Measurements from ENCODE around the gene INSM2.

INSM2 gene, protein sequence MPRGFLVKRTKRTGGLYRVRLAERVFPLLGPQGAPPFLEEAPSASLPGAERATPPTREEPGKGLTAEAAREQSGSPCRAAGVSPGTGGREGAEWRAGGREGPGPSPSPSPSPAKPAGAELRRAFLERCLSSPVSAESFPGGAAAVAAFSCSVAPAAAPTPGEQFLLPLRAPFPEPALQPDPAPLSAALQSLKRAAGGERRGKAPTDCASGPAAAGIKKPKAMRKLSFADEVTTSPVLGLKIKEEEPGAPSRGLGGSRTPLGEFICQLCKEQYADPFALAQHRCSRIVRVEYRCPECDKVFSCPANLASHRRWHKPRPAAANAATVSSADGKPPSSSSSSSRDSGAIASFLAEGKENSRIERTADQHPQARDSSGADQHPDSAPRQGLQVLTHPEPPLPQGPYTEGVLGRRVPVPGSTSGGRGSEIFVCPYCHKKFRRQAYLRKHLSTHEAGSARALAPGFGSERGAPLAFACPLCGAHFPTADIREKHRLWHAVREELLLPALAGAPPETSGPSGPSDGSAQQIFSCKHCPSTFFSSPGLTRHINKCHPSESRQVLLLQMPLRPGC

DNA sequence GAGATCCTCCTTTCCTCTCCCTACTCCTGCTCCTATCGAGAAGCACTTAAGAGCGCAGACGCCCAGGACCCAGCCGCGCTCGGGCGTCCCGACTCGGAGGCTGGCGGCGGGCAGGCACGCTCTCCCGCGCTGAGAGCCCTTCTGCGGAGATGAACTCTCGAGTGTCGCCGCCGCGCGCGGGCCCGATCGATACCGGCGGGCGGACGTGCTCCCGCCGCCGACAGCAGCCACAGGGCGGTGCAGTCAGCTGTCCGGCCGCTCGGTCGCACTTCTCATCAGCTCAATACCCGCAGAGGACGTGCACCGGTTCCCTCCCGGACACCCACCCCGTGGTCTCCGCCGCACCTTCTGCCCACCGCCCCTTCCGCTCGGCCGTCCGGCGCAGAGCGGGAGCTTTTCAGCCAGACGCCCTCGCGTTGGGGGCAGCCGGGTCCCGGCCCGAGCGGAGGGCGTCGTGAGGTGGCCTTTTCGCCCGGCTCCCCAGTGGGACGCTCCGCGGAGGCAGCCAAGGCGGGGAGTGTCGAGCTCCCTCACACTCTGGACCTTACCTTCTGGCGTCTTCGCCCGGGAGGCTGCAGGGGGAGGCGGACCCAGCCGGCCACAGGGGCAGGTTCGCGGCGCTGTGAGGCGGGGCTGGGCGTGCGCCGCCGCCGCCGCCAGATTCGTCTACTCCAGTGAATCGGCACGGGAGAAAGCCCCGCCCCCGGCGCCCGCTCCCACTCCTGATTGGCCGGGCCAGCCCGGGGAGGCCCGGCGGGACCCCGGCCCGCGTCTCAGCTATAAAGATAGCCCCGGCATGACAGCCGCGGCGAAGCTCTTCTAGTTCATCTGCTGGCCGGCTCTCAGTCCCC lies at the start of gene INSM2:
INSM2 (plus strand) TSS at position 808 of the 851 bp plus-strand sequence. CDS start 89 bp downstream, outside the sequence.
- peak; percentile 26 for DNase-seq (ENCODE audit: low read depth)

DNA sequence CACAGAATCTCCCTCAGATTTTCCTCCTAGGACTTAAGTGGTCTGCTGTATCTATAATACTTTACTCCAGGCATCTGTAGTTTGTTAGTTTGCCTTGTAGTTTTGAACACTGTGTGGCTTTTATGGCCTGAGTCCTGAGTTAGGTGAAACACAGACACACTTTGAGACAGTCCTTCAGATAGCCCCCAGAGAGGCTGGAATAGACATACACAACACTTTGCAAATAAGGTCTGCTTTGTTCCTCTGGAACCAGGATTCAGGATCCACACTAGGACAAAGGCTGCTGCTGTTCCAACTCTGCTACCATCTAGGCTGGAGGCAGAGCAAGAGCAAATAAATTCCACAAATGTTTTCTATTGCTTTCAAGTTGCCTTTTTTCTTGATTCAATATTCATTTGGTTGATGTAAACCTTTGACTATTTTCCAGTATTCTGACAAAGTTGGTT lies 41.4 kb upstream of the INSM2 start:
- no peak for DNase-seq (ENCODE audit: low read depth)

DNA sequence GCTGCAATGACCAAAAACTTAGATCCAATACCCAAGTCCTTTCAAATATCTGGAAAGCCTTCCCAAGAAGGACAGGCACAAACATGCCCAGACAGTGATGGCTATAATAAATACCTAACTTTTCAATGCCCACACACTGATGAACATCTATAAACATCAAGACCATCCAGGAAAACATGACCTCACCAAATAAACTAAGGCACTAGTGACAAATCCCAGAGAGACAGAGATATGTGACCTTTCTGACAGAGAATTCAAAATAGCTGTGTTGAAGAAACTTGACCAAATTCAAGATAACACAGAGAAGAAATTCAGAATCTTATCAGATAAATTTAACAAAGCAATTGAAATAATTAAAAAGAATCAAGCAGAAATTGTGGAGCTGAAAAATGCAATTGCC lies 38.7 kb upstream of the INSM2 start:
- no peak for DNase-seq (ENCODE audit: low read depth)

DNA sequence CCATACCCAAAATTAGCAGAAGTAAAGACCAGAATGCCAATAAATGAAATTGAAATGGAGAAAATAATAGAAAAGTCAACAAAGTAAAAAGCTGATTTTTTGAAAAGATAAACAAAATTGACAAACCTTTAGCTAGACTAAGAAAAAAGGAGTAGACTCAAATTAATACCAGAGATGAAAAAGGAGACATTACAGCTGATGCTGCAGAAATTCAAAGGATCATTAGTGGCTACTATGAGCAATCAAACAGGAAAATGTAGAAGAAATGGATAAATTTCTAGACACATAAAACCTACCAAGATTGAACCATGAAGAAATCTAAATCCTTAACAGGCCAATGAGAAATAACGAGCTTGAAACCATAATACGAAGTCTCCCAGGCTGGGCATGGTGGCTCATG lies 34.8 kb upstream of the INSM2 start:
- DNase-seq (ENCODE audit: low read depth), result no peak

DNA sequence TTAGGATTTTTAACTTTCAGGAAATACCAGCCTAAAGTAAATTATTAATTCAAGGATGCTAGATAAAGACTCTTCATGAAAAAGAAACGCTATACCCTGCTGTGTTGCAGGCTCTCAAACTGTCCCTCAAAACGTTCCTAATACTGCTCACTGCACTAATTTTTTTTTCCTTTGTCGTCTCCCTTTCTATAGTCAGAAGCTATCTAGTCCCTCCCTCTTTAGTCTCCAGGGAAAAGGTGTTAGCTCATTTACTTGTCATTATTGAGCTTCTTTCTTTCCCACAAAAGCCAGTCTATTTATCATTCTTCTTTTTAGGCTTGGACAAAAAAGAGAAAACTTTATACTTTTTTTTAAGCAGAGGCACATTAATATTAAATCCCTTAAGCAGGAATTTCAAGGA lies 30.3 kb upstream of the INSM2 start:
- DNase-seq (ENCODE audit: low read depth), result no peak

DNA sequence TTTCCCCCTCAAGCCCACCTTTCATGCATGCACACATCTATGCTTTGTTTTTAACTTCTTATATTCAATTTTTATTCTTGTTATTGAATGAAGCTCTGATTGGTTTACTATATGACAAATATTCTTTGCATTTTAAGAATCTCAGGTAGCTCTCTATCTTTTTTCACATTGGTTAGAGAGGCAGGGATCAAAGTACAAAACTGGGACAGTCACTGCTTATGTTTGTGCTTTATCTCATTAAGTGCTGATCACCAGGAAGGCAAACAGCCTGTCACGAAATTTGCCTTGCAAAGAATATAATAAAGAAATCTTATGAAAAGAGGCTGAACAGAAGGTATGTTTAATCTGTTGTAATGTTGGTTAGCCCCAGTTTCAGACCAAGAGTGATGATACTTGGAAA lies 29.7 kb upstream of the INSM2 start:
- DNase-seq (ENCODE audit: low read depth), result no peak

DNA sequence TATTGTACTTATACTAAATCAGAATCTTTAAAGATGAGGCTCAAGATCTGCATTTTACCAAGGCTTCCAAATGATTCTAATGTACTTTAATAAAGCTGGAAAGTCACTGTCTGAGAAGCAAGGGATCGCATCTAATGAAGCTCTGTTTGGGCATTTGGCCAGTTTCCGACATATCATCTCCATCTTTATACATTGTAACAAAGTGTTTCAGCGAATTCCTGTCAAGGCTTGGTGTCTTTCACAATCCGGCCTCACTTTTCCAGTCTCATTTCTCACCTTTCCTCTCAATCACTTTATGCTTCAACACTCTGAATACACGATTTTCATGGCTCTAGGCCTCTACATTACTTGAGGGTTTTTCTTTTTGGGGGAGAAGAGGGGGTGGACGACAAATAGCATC lies 27.5 kb upstream of the INSM2 start:
- no peak for DNase-seq (ENCODE audit: low read depth)

DNA sequence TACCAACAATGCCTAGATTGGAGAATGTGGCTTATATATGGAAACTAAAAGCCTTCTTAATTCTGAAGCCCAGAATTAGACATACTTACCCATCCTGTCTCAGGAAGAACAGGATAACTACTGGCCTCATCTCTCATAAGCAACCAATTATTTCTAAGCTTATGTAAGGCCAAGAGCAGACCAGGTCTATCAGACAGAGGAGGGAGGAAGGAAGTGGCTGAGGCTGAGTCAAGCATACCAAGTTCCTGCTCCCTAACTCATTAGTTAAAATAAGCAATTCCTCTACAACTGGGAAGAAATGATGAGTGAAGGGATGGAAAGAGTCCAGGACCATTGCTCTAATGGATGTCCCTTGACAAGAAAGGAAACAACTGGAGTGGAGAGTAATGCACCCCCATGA lies 27.0 kb upstream of the INSM2 start:
- DNase-seq (ENCODE audit: low read depth), result no peak

DNA sequence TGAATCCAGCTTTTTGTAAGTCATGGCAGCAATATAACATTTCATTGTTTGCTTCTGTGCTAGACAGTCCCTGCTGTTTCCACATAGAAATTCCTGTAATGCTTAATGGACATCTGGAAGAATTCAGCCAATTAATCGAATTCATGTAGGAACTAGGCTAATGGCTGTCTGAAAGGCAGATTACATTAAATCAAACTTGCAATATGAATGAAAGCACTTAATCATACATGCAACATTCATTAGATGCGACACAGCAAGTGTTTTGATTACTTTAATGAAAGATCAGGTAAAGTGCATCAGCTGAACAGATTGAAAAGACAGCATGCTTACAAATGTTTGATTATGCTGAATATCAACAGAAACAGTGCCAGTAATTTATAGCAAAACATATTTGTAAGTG lies 24.1 kb upstream of the INSM2 start:
- DNase-seq (ENCODE audit: low read depth), result no peak

DNA sequence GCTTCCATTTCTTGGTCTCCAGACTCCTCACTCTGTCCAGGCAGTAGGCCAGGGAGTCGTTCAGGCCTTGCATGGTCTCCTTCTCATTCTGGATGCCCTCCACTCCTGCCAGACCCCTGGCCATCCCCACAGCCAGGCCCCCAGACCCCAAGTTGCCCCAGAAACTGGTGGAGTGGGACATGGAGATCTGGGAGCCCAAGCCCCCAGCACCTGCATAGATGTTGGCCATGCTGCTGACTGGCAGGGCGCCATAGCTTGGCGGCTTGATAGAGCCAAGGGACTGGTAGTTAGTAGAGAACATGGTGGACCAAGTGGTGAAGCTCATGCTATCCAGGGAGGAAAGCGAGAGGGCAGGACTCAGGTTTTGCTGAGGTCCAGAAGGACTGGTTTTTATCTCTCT lies 21.2 kb upstream of the INSM2 start:
- DNase-seq (ENCODE audit: low read depth), result no peak

DNA sequence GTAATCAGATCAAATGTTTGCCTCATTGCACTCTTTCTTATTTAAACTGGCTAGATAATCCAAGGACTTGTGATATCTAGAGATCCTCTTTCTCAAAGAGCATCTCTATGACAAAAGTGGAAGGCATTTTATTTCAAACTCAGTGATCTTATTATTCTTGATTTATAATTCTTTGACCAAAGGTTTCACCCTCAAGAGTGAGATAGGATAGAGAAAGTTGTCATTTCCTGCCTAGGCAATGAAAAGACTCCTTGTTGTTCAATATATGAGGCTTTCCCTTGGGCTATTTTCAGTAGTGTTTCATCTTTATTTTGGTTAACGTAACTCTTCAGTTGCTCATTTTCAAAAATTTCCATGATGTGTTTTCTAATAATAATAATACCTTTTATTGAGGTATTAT lies 18.0 kb upstream of the INSM2 start:
- no peak for DNase-seq (ENCODE audit: low read depth)

DNA sequence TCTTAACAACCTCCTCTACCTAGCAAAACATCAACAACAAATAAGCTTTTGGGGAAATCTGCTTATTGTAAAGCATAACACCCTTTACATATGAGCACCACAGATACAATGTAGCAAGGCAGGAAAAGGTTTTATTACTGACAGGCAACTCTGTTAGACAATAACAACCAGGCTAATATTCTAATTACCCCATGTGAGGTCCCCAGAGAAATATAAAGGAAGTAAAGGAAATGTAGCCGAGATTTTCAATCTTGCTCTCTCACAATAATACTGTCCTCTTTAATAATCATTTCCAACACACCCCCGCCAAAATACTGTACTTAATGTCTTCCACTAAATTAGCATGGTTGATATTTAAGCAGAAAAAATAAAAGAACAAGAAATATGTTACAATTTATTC lies 14.0 kb upstream of the INSM2 start:
- DNase-seq (ENCODE audit: low read depth), result no peak

DNA sequence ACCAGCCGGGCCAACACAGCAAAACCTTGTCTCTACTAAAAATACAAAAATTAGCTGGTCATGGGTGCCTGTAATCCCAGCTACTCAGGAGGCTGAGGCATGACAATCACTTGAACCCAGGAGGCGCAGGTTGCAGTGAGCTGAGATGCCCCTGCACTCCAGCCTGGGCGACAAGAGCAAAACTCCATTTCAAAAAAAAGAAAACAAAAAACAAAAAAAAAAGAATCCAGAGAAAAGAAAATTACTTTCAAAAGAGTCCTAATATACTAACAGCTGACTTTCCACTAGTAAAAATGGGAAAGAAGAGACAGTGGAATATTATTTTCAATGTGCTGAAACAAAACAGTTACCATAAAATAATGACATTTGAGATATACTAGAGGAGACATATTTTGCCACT lies 8.3 kb upstream of the INSM2 start:
- DNase-seq (ENCODE audit: low read depth), result no peak

DNA sequence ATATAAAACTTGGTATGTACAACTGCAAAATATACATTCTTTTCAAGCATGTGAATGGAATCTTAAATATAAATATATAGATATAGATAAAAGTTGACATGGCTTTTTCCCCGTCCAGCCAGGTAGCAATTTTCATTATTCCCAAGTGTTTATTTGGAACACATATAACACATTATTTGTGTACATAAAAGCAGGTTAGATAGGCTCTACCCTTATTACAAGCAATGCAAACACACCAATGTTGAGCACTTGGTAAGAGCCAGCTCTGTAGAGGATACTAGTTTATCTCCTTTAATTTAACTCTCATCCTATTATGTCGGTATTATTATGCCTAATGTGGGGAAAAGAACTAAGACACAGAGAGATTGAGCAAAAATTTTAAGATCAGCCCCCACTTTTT lies 7.0 kb upstream of the INSM2 start:
- no peak for DNase-seq (ENCODE audit: low read depth)

DNA sequence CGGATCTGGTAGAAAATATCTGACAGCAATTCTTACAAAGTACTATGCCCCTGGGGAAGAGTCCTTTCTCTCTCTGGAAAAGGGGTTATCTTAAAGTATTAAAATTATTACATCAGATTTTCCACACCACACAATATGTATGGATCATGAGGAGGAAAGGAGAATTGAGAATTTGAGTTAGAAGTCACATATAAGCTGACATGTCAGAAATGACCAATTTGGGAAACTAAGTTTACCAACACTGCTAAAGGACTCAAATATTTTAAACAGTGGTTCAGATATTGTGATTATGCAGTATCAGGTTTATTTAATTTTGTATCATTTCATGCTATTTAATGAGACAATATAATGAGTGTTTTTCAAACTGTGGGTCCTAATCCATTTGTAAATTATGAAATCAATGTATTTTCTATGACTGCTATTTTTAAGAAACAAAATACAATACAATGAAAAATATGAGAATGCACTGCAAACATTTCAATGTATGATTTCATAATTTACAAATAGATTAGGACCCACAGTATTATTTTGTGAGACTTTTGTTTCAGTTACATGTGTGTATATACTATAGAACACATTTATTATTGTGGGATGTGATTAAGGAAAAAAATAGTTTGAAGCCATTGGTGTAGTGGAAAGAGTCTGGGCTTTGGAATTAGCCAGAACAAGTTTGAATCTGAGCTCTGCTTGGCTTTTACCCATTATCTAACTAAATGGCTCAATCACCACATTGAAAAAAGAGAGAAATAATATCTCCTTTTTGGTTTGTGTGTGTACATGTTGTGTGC lies 1.8 kb upstream of the INSM2 start:
- DNase-seq (ENCODE audit: low read depth), result no peak

DNA sequence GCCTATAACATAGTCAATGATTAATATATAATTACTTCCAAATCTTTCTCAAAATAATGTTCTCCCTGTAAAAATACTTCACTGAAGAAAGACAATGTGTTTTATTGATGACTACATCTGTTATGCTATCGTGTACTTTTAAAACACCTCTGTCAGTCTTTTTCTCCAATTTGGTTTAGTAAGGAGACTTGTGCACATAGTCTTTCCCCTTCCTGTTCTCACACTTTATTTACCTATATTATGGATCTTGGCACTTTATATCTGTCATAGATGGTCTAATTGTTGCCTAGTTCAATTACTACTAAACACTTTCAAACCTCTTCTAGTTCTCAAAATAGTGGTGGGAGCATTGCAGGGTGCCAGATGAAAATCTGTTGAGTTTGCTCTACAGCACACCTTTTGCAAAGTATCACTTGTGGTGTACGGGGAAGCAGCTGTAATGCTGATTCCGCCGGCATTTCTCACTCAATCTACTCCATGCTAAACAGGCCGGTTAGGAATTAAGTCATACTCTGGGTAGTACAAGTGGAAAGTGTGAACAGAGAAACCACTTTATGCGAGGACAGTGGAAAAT lies 1.1 kb upstream of the INSM2 start:
- no peak for DNase-seq (ENCODE audit: low read depth)

DNA sequence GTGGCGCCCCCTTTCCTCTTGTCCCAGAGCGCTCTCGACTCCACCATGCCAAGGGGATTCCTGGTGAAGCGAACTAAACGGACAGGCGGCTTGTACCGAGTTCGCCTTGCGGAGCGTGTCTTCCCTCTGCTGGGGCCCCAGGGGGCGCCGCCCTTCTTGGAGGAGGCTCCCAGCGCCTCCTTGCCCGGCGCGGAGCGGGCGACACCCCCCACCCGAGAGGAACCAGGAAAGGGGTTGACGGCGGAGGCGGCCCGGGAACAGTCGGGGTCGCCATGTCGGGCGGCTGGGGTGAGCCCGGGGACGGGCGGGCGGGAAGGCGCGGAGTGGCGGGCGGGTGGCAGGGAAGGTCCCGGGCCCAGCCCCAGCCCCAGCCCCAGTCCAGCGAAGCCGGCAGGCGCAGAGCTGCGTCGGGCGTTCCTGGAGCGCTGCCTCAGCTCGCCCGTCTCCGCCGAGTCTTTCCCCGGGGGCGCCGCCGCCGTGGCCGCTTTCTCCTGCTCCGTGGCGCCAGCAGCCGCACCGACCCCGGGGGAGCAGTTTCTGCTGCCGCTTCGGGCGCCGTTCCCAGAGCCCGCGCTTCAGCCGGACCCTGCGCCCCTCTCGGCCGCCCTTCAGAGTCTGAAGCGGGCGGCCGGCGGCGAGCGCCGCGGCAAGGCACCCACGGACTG lies 376 bp downstream of the INSM2 start:
- DNase-seq (ENCODE audit: low read depth), result no peak

DNA sequence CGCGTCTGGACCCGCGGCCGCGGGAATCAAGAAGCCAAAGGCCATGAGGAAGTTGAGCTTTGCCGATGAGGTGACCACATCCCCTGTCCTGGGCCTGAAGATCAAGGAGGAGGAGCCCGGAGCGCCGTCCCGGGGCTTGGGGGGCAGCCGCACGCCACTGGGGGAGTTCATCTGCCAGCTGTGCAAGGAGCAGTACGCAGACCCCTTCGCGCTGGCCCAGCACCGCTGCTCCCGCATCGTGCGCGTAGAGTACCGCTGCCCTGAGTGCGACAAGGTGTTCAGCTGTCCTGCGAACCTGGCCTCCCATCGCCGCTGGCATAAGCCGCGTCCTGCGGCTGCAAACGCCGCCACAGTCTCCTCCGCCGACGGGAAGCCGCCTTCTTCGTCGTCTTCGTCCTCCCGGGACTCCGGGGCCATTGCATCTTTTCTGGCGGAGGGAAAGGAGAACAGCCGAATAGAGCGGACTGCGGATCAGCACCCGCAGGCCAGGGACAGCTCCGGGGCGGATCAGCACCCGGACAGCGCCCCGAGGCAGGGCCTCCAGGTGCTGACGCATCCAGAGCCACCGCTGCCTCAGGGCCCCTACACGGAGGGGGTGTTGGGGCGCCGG lies 1.0 kb downstream of the INSM2 start:
- DNase-seq (ENCODE audit: low read depth), result peak; percentile 30

DNA sequence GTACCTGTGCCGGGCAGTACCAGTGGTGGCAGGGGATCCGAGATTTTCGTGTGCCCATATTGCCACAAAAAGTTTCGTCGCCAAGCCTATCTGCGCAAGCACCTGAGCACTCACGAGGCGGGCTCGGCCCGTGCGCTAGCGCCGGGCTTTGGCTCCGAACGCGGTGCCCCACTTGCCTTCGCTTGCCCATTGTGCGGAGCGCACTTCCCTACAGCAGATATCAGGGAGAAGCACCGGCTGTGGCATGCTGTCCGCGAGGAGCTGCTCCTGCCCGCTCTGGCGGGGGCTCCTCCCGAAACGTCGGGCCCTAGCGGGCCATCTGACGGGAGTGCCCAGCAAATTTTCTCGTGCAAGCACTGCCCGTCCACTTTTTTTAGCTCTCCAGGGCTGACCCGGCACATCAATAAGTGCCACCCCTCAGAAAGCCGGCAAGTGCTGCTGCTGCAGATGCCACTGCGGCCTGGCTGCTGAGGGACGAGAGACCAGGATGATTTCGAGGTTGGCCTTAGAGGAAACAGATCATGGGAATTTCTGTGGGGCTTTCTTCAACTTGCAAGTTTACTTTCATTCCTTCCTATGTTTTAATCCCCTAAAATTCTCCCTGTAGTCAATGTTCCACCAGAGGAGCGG lies 1.6 kb downstream of the INSM2 start:
- no peak for DNase-seq (ENCODE audit: low read depth)

DNA sequence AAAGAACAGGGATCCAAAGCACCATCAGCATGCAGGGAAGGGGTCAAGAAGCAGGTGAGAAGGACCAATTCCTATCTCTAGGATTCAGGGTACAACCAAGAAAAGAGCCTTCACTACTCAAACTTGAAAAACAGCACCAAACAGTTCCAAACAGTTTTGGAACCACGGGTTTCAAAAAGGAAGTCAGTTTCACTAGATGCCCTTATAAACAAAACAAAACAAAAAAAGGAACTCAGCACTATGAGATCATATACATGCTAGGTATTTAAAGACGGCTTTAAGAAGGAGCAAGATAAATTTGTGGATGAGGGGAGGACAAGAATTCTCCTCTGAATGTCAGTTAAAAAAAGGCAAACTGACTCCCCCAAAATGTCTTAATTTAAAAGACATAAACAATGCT lies 6.0 kb downstream of the INSM2 start:
- no peak for DNase-seq (ENCODE audit: low read depth)
